Effector CD8-positive, alpha-beta T cell (primary cell): ENCODE measurements around the gene MAGEL2.

ENCODE experiments used
- DNase-seq: peaks from one replicate; lab custom pipeline; 2025; lab: John Stamatoyannopoulos, UW
- total RNA-seq, 4 experiments: gene quantifications; one replicate each; lab custom pipeline; 2026; lab: John Stamatoyannopoulos, UW

MAGEL2 gene
- total RNA-seq = 0 reads per million in 4 experiments

DNA sequence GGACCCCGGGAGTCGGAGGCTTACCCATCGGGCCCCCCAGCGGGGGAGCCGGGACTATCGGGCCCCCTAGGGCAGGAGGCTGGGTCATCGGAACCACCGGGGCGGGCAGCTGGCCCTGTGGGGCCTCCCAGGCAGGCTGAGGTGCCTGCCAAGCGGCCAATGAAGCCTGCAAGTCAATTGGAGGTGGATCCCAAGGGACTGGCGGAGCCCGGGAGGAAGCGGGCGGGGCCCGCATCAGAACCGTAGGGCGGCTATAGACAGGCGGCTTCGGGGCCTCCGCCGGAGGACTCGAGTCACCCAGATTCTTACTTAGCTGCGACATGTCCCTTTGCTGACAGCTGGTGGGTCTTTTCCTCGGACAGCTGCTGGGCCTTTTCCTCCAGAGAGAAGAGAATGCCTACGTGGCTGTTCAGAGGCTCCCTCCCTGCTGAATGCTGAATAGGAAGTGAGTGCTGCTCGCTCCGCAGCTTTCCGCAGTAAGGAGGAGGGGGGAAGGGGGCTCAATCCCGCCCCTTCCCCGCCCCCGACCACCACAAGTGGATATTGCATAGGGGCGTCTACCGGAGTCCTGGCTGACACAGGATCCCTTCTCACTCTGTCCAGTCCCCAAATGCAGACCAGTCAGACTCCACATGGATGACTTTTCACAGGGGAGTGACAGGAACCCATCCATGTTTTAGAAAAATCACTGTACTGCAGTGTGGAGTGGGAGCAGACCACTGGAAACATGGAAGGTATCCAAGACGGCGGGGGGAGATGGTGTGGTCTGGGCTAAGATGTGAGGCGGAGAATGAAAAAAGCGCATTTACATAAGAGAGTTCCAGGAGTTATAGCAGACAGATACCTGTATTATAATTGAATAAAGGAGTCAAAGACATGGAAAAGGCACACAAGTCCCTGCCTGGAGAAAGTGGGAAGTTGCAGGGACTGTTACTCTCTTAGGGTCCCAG, at the start of gene MAGEL2:
Gene MAGEL2, minus strand, starts transcription at position 447 of the 950 bp plus-strand sequence. Its CDS starts 125 bp downstream, at position 322.
- no peak for DNase-seq

DNA sequence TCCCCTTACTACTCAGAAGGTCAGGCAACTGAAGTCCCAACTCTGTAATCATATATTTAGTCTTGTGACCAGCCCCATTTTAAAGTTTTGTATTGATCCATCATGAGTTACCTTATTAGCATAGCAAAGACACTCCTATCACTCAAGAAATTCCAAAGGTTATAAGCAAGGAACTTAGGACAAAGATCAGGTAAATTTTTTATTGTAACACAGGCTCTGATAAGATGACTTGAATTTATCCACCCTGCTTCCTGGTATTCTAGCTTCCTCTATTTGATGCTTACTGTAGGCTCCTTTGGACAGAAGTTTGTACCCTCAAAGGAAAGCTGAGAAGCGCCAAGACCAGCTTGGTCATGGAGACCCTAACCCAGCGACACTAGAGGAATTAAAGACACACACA, 47.6 kb upstream of the MAGEL2 start:
- DNase-seq = no peak

DNA sequence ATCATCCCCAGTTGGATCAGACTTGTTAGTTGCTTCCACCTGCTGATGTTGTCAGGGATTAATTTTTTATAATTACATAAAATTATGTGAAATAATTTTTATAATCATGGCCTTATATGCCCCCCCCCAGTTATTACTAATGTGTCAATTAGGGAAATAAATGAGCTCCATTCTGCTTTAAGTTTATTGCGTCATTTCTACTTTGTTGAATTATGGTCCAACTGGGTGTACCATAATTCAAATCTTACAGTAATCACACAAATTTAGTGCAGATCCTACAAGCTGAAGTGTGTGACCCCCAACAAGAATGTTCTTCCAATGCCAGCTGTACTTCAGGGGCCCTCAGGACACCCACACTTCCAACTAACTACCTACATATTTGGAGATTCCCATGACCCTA, 46.9 kb upstream of the MAGEL2 start:
- no peak for DNase-seq

- DNase-seq = no peak
These were observed 42.8 kb upstream of the MAGEL2 start for GRCh38 chr15:23690450-23690852.

GRCh38 chr15:23690015-23690414, 42.3 kb upstream of the MAGEL2 start:
- DNase-seq = no peak

DNA sequence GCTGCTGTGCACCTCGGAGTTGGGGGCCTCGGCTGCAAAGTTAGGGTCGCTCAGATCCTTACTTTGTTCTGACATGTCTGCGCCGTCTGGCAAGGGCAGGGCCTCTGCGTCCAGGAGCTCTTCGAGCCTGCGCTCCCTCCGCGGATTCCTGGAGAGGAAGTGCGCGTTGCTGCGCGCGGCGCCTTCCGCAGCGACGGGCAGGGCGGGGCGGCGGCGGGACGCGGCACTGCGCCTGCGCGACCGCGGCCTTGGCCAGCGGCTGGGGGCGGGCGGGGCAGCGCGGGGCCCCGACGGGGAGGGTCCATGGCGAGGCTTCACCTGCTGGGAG, 39.4 kb upstream of the MAGEL2 start, which contains the start of gene NDN:
Gene NDN, minus strand, starts transcription at position 163 of the 328 bp plus-strand sequence. Its CDS starts 88 bp downstream, at position 75.
- no peak for DNase-seq

- DNase-seq = no peak
These were observed 38.9 kb upstream of the MAGEL2 start for GRCh38 chr15:23686466-23687142.

GRCh38 chr15:23671481-23671880, 23.8 kb upstream of the MAGEL2 start:
- no peak for DNase-seq

GRCh38 chr15:23670970-23671369, 23.3 kb upstream of the MAGEL2 start:
- no peak for DNase-seq

DNA sequence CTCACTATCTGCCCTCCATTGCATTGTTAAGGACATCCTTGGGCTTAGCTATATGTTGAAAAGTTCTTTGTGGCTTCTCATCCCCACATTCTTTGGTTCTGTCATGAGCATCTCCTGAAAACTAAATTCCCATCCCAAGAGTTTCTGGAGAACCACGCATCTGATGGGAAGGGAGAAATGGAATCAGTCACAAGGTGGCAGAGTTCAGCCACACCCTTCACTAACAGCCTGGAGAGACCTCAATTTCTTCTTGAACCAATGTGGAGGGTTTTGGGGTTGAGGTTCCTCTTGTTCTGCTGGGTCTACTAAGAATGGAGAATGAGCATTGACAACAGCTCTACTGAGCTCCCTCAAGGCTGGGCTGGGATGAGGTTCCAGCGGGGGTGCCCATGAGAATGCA, 15.6 kb upstream of the MAGEL2 start:
- no peak for DNase-seq

DNA sequence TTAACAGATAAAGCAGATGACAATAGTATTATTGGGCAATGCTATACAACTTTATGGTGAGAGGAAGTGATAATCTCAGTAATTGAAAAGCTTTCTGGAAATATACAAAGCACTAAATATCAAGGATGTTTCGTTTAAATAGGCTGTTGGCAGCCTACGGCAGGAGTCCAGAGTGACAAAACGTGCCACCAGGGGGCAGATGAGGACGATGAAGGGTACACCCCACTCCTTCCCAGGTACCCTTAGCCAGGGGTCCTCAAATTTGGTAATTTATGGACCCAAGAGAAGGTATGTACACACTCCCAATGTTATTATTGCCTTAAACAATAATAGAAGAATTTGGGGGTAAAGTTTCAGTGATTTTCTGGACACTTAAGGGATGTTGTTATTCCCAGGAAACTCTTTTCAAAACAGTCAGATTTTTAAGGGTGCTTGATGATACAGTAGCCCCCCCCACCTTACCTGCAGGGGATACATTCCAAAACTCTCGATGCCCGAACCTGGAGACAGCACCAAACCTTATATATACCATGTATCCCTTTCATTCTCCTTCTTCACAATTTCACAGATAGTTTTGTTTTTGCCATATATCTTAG, 1.4 kb upstream of the MAGEL2 start:
- DNase-seq = no peak

DNA sequence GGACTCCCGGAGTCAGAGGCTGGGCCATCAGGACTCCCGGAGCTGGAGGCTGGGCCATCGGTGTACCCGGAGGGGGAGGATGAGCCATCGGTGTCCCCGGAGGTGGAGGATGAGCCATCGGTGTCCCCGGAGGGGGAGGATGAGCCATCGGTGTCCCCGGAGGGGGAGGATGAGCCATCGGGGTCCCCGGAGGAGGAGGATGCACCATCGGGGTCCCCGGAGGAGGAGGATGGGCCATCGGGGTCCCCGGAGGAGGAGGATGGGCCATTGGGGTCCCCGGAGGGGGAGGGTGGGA, 719 bp downstream of the MAGEL2 start:
- DNase-seq = no peak

GRCh38 chr15:23646165-23647000, 1.3 kb downstream of the MAGEL2 start:
- DNase-seq = no peak

- DNase-seq = no peak
These were observed 2.1 kb downstream of the MAGEL2 start for GRCh38 chr15:23645371-23646164.

DNA sequence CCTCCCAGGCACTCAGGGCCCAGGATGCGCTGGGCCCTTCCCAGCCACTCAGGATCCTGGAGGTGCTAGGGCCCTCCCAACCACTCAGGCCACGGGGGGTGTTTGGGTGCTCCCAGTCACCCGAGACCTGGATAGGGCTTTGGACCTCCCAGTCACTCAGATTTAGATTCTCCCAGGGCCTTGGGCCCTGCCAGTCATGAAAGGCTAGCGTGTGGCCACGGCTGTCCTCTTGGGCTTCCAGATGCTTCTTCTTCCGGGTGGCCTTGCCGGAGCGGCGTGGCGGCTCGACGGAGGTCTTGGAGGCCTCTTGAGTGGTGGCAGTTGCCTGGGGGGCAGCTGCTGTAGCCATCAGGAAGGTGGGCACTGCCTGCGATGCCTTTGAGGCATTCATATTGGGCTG, 2.8 kb downstream of the MAGEL2 start:
- DNase-seq = no peak

DNA sequence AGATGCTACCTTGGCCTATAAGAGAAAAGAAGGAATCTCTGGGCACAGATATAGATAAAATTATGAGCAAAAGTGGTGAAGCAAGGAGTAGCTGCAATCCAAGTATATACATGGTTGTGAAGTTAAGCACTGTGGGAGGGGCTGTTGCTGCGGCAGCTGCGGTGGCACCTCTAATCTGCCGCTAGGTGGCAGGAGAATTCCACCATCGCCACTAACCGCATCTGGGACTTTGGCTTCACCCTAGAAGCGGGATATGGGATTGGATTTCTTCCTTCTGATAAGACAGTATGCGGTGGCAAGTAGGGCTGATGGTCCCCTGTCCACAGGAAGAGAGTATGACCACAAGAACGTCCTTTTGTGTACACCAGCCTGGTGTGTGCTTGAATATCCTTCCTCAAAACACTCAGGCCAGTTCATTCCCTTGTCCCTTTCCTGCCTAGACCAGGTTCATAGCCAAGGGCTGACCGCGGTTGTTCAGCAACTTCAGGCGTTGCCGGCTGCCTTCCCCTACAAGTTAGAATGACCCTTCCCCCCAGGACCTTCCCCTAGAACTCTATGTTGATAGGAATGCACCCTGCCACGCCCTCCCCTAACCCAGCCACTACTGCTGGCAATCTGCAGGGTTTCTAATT, 5.1 kb downstream of the MAGEL2 start:
- DNase-seq = peak; percentile 6

DNA sequence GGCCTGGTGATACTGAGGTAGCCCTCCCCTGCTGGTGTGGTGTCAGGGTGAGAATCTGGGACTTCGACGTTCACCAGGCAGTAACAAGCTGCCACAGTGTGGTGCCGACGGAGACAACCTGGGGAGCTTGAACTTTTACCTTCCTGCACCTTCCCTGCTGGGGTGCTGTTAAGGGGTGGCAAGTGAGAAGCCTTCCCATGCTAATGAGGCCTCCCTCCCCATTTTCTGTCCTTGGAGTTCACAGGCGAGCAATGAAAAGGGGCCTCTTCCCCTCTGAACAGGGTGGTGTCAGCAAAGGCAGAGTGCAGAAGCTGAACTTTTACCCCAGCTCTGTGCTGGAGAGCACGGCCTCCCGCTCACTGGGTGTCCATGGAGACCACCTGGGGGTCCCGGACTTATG, 13.5 kb downstream of the MAGEL2 start:
- DNase-seq = no peak

GRCh38 chr15:23629234-23629805, 18.3 kb downstream of the MAGEL2 start:
- DNase-seq = no peak

GRCh38 chr15:23628612-23629233, 18.9 kb downstream of the MAGEL2 start:
- DNase-seq = no peak

DNA sequence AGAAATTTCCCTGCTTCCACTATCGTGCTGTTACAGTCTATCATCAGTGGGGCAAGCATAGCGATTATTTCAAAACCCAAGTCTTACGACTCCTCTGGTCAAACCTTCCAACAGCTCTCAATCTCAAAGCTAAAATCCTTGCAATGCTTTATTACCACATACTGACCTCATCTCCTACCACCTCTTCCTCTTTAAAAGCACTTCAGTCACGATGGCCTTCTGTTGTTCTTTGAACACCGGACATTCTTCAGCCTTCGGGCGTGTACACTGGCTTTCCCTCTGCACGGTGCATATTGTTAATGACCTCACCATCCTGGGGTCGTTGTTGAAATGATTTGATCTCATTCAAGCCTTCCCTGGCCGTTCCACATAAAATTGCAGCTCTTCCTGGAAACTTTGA, 31.1 kb downstream of the MAGEL2 start:
- DNase-seq = no peak
